ENCODE results near the gene ADAMTS17.
A peak's percentile ranks its signal among the peaks of the same experiment; 100 is the strongest.

The ADAMTS17 gene

GRCh38 chr15:100244796-100245486, 96.8 kb downstream of the ADAMTS17 start:
- peaks cover 7% of the 10 kb centered on the region for H3K36me3 Mint-ChIP-seq (ENCODE audit: low read depth)
- H3K4me1 Mint-ChIP-seq = peaks cover 17% of the 10 kb centered on the region
- peaks cover 8% of the 10 kb centered on the region for H3K27me3 Mint-ChIP-seq (ENCODE audit: low read depth)
- H3K4me3 Mint-ChIP-seq = no peak overlapping the region
- no peak for TF ChIP-seq CTCF (IDR thresholded peaks at IDR 0.05; ENCODE audit: unreplicated experiment in 3 of 3)
- H3K9me3 Mint-ChIP-seq = peaks cover 12% of the 10 kb centered on the region
- peak overlapping the region in 1 of 3 experiments; percentile 56 for H3K27ac Mint-ChIP-seq

- H3K36me3 Mint-ChIP-seq (ENCODE audit: low read depth) = peaks cover 7% of the 10 kb centered on the region
Observed at GRCh38 chr15:100242989-100243388, 98.8 kb downstream of the ADAMTS17 start.

GRCh38 chr15:100241572-100242482, 99.9 kb downstream of the ADAMTS17 start:
- H3K4me1 Mint-ChIP-seq = peaks cover 15% of the 10 kb centered on the region
- H3K4me3 Mint-ChIP-seq = no peak overlapping the region
- H3K27ac Mint-ChIP-seq = no peak overlapping the region

More at GRCh38 chr15:100242989-100243388, 98.8 kb downstream of the ADAMTS17 start:
- no peak overlapping the region for H3K27ac Mint-ChIP-seq
- H3K4me3 Mint-ChIP-seq = no peak overlapping the region
- peaks cover 8% of the 10 kb centered on the region for H3K27me3 Mint-ChIP-seq (ENCODE audit: low read depth)
- peaks cover 15% of the 10 kb centered on the region for H3K4me1 Mint-ChIP-seq
- TF ChIP-seq CTCF (IDR thresholded peaks at IDR 0.05; ENCODE audit: unreplicated experiment in 3 of 3) = no peak
- peaks cover 12% of the 10 kb centered on the region for H3K9me3 Mint-ChIP-seq

GRCh38 chr15:100236981-100237720, 104.6 kb downstream of the ADAMTS17 start:
- TF ChIP-seq CTCF (IDR thresholded peaks at IDR 0.05; ENCODE audit: unreplicated experiment in 3 of 3) = no peak
- peaks cover 19% of the 10 kb centered on the region for H3K4me1 Mint-ChIP-seq
- H3K27me3 Mint-ChIP-seq (ENCODE audit: low read depth) = peaks cover 7% of the 10 kb centered on the region
- no peak overlapping the region for H3K27ac Mint-ChIP-seq
- no peak overlapping the region for H3K4me3 Mint-ChIP-seq
- H3K36me3 Mint-ChIP-seq (ENCODE audit: low read depth) = peaks cover 7% of the 10 kb centered on the region
- H3K9me3 Mint-ChIP-seq = peaks cover 10% of the 10 kb centered on the region

More at GRCh38 chr15:100241572-100242482, 99.9 kb downstream of the ADAMTS17 start:
- Mint-ChIP-seq H3K27me3 (ENCODE audit: low read depth) (peaks cover 8% of the 10 kb centered on the region), H3K36me3 (ENCODE audit: low read depth) (peaks cover 7% of the 10 kb centered on the region), H3K9me3 (peaks cover 12% of the 10 kb centered on the region)
- no peak for TF ChIP-seq CTCF (IDR thresholded peaks at IDR 0.05; ENCODE audit: unreplicated experiment in 3 of 3)

GRCh38 chr15:100235030-100235617, 106.7 kb downstream of the ADAMTS17 start:
- peaks cover 19% of the 10 kb centered on the region for H3K4me1 Mint-ChIP-seq
- H3K36me3 Mint-ChIP-seq (ENCODE audit: low read depth) = no peaks in the 10 kb centered on the region
- H3K9me3 Mint-ChIP-seq = no peaks in the 10 kb centered on the region
- peaks cover 14% of the 10 kb centered on the region for H3K27me3 Mint-ChIP-seq (ENCODE audit: low read depth)
- TF ChIP-seq CTCF (IDR thresholded peaks at IDR 0.05; ENCODE audit: unreplicated experiment in 3 of 3) = no peak
- no peak overlapping the region for H3K4me3 Mint-ChIP-seq
- H3K27ac Mint-ChIP-seq = peak overlapping the region; percentile 0 to 18 (median 8)

Data from nephron (organoid).